Activated CD4-positive, alpha-beta T cell treated with anti-CD3 and anti-CD28 coated beads for 24 hours (primary cell): ENCODE results near the gene GALNTL6.

Experiments
- DNase-seq, 2 donors: peaks; one replicate each; pipeline ENCODE4 v3.0.0-alpha.2; 2020; ENCODE audit warnings: low read depth in 2 of 2

GALNTL6 gene

GRCh38 chr4:172806841-172807240 lies 993.6 kb downstream of the GALNTL6 start:
- DNase-seq: no peak

GRCh38 chr4:172808196-172808595 lies 995.0 kb downstream of the GALNTL6 start:
- DNase-seq: no peak

GRCh38 chr4:172809319-172809718 lies 996.1 kb downstream of the GALNTL6 start:
- DNase-seq: no peak

- no peak for DNase-seq
Measured at GRCh38 chr4:172813359-172813923, 1000.2 kb downstream of the GALNTL6 start.

GRCh38 chr4:172815499-172816164 lies 1002.4 kb downstream of the GALNTL6 start:
- DNase-seq: no peak

- no peak for DNase-seq
Measured at GRCh38 chr4:172818901-172819300, 1005.7 kb downstream of the GALNTL6 start.

GRCh38 chr4:172819353-172819752 lies 1006.1 kb downstream of the GALNTL6 start:
- no peak for DNase-seq

- DNase-seq: no peak
Measured at GRCh38 chr4:172822331-172822730, 1009.1 kb downstream of the GALNTL6 start.

GRCh38 chr4:172826346-172826745 lies 1013.1 kb downstream of the GALNTL6 start:
- DNase-seq: no peak

GRCh38 chr4:172826861-172827260 lies 1013.7 kb downstream of the GALNTL6 start:
- no peak for DNase-seq

- no peak for DNase-seq
Measured at GRCh38 chr4:172830295-172830764, 1017.1 kb downstream of the GALNTL6 start.

- no peak for DNase-seq
Measured at GRCh38 chr4:172836661-172837060, 1023.5 kb downstream of the GALNTL6 start.

- no peak for DNase-seq
Measured at GRCh38 chr4:172838111-172838510, 1024.9 kb downstream of the GALNTL6 start.

- DNase-seq: no peak
Measured at GRCh38 chr4:172838943-172839342, 1025.7 kb downstream of the GALNTL6 start.

- no peak for DNase-seq
Measured at GRCh38 chr4:172842779-172843178, 1029.6 kb downstream of the GALNTL6 start.

GRCh38 chr4:172843192-172843591 lies 1030.0 kb downstream of the GALNTL6 start:
- DNase-seq: no peak

- no peak for DNase-seq
Measured at GRCh38 chr4:172844556-172844955, 1031.4 kb downstream of the GALNTL6 start.

GRCh38 chr4:172845281-172845680 lies 1032.1 kb downstream of the GALNTL6 start:
- no peak for DNase-seq

- no peak for DNase-seq
Measured at GRCh38 chr4:172850838-172851237, 1037.6 kb downstream of the GALNTL6 start.

GRCh38 chr4:172851534-172851933 lies 1038.3 kb downstream of the GALNTL6 start:
- no peak for DNase-seq

GRCh38 chr4:172857026-172857425 lies 1043.8 kb downstream of the GALNTL6 start:
- DNase-seq: no peak

GRCh38 chr4:172858731-172859230 lies 1045.6 kb downstream of the GALNTL6 start:
- no peak for DNase-seq

GRCh38 chr4:172865103-172865502 lies 1051.9 kb downstream of the GALNTL6 start:
- DNase-seq: no peak
